Astrocyte (in vitro differentiated cells and primary cell): ENCODE measurements around the gene STX16. TPM values are rescaled to one million over a fixed set of nuclear protein-coding genes. Genes with fewer than 3 reads are reported as not detected.

Experiments
- DNase-seq: peaks from one replicate; pipeline ENCODE4 v3.0.0-alpha.2; 2010; ENCODE audit warnings: low read depth
- FAIRE-seq: peaks from 2 replicates; lab custom pipeline; 2011; peaks lifted over from hg19 to GRCh38; lab: Jason Lieb, UNC
- H2AFZ ChIP-seq: 2 replicates; pipeline ENCODE4 v1.6.0; 2012; ENCODE audit warnings: low read depth, low read length, inconsistent platforms
- H3K27ac ChIP-seq: 2 replicates; pipeline ENCODE4 v1.5.1; 2011; ENCODE audit warnings: low read depth, low read length, inconsistent platforms
- H3K27me3 ChIP-seq: 2 replicates; pipeline ENCODE4 v1.6.0; 2011; ENCODE audit warnings: low read length, inconsistent platforms; ENCODE audit not compliant: insufficient read depth
- H3K36me3 ChIP-seq: 2 replicates; pipeline ENCODE4 v1.5.1; 2011; ENCODE audit warnings: low read length, inconsistent platforms; ENCODE audit not compliant: insufficient read depth
- H3K4me1 ChIP-seq: 2 replicates; pipeline ENCODE4 v1.5.1; 2011; ENCODE audit warnings: low read length, inconsistent platforms; ENCODE audit not compliant: insufficient read depth
- H3K4me2 ChIP-seq: 2 replicates; pipeline ENCODE4 v1.6.0; 2012; ENCODE audit warnings: low read length, inconsistent platforms
- H3K4me3 ChIP-seq: 2 replicates; pipeline ENCODE4 v1.5.1; 2011; ENCODE audit warnings: low read depth, mild to moderate bottlenecking, low read length, inconsistent platforms; ENCODE audit not compliant: insufficient read depth
- H3K79me2 ChIP-seq: 2 replicates; pipeline ENCODE4 v1.6.0; 2012; ENCODE audit warnings: mild to moderate bottlenecking, low read length, inconsistent platforms; ENCODE audit not compliant: insufficient read depth
- H3K9ac ChIP-seq: 2 replicates; pipeline ENCODE4 v1.6.0; 2012; ENCODE audit warnings: mild to moderate bottlenecking, low read length, inconsistent platforms
- H3K9me3 ChIP-seq: 2 replicates; pipeline ENCODE4 v1.5.1; 2012; ENCODE audit warnings: low read depth, mild to moderate bottlenecking, low read length, inconsistent platforms; ENCODE audit not compliant: insufficient read depth
- H4K20me1 ChIP-seq: 2 replicates; pipeline ENCODE4 v1.6.0; 2012; ENCODE audit warnings: low read length, inconsistent platforms; ENCODE audit not compliant: insufficient read depth
- H3K27ac Mint-ChIP-seq: one replicate; pipeline ENCODE4 v1.8.0; 2021; ENCODE audit warnings: mild to moderate bottlenecking, mixed read lengths; ENCODE audit not compliant: unreplicated experiment
- H3K27me3 Mint-ChIP-seq: one replicate; pipeline ENCODE4 v1.8.0; 2021; ENCODE audit warnings: low read depth, mixed read lengths; ENCODE audit not compliant: unreplicated experiment
- H3K36me3 Mint-ChIP-seq: one replicate; pipeline ENCODE4 v1.8.0; 2021; ENCODE audit warnings: low read depth, mixed read lengths; ENCODE audit not compliant: unreplicated experiment
- H3K4me1 Mint-ChIP-seq: one replicate; pipeline ENCODE4 v1.8.0; 2021; ENCODE audit warnings: low read depth, mixed read lengths; ENCODE audit not compliant: unreplicated experiment
- H3K4me3 Mint-ChIP-seq: one replicate; pipeline ENCODE4 v1.8.0; 2021; ENCODE audit warnings: mild to moderate bottlenecking, moderate library complexity, mixed read lengths; ENCODE audit not compliant: unreplicated experiment
- H3K9me3 Mint-ChIP-seq: one replicate; pipeline ENCODE4 v1.8.0; 2021; ENCODE audit warnings: mild to moderate bottlenecking, mixed read lengths; ENCODE audit not compliant: unreplicated experiment
- EZH2 ChIP-seq: IDR thresholded peaks from 2 replicates; pipeline ENCODE4 v1.6.1; 2012; ENCODE audit warnings: mild to moderate bottlenecking, low read length, inconsistent platforms; ENCODE audit not compliant: insufficient read depth
- total RNA-seq: library from RNA; stranded (reverse); gene quantifications from 2 replicates; pipeline ENCODE4 v1.2.1, GENCODE V29; 2021
- TF ChIP-seq, protein P1 (sequence below): IDR thresholded peaks from 2 replicates; pipeline ENCODE4 v1.5.1; 2011; ENCODE audit warnings: low read depth, mild to moderate bottlenecking, inconsistent platforms, low read length, moderate library complexity; ENCODE audit not compliant: insufficient read depth

STX16 gene
- total RNA-seq, 1 donor from 2014 or later = 59.3 TPM

DNA sequence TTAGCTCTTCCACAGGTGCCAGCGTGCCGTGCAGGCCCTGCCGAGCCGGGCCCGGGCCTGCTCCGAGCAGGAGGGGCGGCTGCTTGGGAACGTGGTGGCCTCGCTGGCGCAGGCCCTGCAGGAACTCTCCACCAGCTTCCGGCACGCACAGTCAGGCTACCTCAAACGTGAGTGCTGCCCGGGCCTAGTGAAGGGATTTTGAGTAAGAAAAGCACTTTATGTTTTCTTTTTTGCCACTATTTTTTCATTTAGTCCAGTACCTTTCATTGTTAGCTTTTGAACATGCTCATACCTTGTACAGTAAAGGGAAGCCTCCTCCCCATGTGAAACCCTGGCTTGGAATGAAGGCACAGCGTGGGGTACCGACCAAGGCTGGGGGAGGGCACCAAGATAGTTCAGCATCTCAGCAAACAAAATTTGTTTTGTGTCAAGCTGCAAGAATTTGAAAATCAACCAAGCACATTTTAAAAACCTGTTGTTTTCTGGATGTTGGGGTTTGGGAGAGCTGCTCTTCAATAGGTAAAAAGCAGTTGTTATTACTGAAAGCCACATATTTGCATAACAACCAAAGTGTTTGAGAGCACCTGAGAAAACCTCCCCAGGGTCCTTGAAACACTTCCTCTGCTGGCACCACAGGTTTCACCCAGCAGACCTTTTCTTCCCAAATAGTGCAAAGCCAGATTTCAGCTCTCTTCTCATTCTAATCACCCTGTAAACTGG, 18.4 kb downstream of the STX16 start:
- H3K27me3 ChIP-seq = no peaks in the 10 kb centered on the region
- no peak overlapping the region for H3K9ac ChIP-seq
- H3K9me3 Mint-ChIP-seq = no peaks in the 10 kb centered on the region
- H3K27ac ChIP-seq = no peak overlapping the region
- TF ChIP-seq, protein P1, sequence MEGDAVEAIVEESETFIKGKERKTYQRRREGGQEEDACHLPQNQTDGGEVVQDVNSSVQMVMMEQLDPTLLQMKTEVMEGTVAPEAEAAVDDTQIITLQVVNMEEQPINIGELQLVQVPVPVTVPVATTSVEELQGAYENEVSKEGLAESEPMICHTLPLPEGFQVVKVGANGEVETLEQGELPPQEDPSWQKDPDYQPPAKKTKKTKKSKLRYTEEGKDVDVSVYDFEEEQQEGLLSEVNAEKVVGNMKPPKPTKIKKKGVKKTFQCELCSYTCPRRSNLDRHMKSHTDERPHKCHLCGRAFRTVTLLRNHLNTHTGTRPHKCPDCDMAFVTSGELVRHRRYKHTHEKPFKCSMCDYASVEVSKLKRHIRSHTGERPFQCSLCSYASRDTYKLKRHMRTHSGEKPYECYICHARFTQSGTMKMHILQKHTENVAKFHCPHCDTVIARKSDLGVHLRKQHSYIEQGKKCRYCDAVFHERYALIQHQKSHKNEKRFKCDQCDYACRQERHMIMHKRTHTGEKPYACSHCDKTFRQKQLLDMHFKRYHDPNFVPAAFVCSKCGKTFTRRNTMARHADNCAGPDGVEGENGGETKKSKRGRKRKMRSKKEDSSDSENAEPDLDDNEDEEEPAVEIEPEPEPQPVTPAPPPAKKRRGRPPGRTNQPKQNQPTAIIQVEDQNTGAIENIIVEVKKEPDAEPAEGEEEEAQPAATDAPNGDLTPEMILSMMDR = no peak
- TF ChIP-seq EZH2 = no peak
- peaks cover 29% of the 10 kb centered on the region for H3K79me2 ChIP-seq
- peak overlapping the region; percentile 19 for H3K27ac Mint-ChIP-seq
- peaks cover 28% of the 10 kb centered on the region for H3K36me3 ChIP-seq
- H3K27me3 Mint-ChIP-seq = no peaks in the 10 kb centered on the region
- no peak overlapping the region for H3K4me3 ChIP-seq
- H3K9me3 ChIP-seq = no peaks in the 10 kb centered on the region
- H3K4me1 ChIP-seq = no peaks in the 10 kb centered on the region
- FAIRE-seq (no peak), DNase-seq (no peak)
- H2AFZ ChIP-seq = no peak overlapping the region
- H3K4me1 Mint-ChIP-seq = peaks cover 5% of the 10 kb centered on the region
- H3K36me3 Mint-ChIP-seq = peaks cover 8% of the 10 kb centered on the region
- H3K4me3 Mint-ChIP-seq = no peak overlapping the region
- peaks cover 16% of the 10 kb centered on the region for H4K20me1 ChIP-seq
- H3K4me2 ChIP-seq = no peak overlapping the region

DNA sequence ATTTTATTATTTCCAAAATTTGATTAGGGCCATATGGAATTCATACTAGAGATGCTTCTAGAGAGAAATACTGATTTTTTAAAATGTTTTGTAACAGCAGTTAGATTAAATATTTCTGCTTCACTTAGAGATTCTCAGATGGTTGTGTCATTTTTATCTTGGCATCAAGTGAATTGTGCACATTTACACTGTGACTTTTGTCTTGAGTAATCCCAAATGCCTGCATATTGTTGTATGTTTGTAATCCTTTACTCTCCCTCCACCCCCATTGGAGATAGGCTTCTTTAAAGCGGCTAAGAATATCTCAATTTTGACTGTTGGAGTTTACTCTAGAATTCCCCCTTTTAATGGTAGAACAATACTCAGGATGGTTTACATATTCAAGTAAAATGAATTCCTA, 19.0 kb downstream of the STX16 start:
- Histone ChIP-seq H3K79me2 (peaks cover 23% of the 10 kb centered on the region), H3K4me1 (no peaks in the 10 kb centered on the region), H3K27ac (no peak overlapping the region), H4K20me1 (peaks cover 13% of the 10 kb centered on the region), H3K4me2 (no peak overlapping the region), H3K27me3 (no peaks in the 10 kb centered on the region), H2AFZ (no peak overlapping the region), H3K36me3 (peaks cover 30% of the 10 kb centered on the region), H3K4me3 (no peak overlapping the region), H3K9me3 (no peaks in the 10 kb centered on the region), H3K9ac (no peak overlapping the region)
- Mint-ChIP-seq H3K4me1 (peaks cover 5% of the 10 kb centered on the region), H3K27me3 (no peaks in the 10 kb centered on the region), H3K9me3 (no peaks in the 10 kb centered on the region), H3K4me3 (no peak overlapping the region), H3K27ac (no peak overlapping the region), H3K36me3 (peaks cover 8% of the 10 kb centered on the region)
- TF ChIP-seq, protein P1 = no peak
- no peak for TF ChIP-seq EZH2
- peak; percentile 68 for FAIRE-seq
- no peak for DNase-seq

DNA sequence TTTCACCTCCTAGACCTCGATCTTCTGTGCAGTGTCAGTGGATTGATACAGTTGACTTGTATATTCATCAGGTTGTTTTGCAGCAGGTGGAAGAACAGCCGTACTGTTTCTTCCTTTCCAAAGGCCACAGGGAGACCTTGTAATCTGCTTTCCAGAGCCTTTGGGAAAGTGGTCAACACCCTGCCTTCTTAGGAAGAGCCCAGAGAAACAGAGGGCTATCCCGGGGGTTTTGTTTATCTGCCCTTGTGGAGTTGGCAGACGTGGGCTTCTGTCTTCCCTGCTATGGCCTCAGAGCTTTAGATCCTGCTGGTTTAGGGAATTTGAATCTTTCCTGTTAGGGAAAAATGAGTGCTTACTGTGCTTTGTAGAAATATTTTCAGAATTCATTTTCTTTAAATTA, 19.6 kb downstream of the STX16 start:
- Mint-ChIP-seq H3K27me3 (no peaks in the 10 kb centered on the region), H3K4me1 (peaks cover 5% of the 10 kb centered on the region), H3K27ac (no peak overlapping the region), H3K36me3 (peaks cover 12% of the 10 kb centered on the region), H3K4me3 (no peak overlapping the region), H3K9me3 (no peaks in the 10 kb centered on the region)
- Histone ChIP-seq H3K4me2 (no peak overlapping the region), H3K27me3 (no peaks in the 10 kb centered on the region), H3K79me2 (peaks cover 17% of the 10 kb centered on the region), H3K9ac (no peak overlapping the region), H3K9me3 (no peaks in the 10 kb centered on the region), H3K4me1 (no peaks in the 10 kb centered on the region), H3K4me3 (no peak overlapping the region), H2AFZ (no peak overlapping the region), H4K20me1 (peaks cover 8% of the 10 kb centered on the region), H3K27ac (no peak overlapping the region), H3K36me3 (peaks cover 30% of the 10 kb centered on the region)
- no peak for FAIRE-seq
- no peak for TF ChIP-seq EZH2
- TF ChIP-seq, protein P1 = no peak
- DNase-seq = no peak
